Measurements from ENCODE around the gene MKKS. TPM values are rescaled to one million over a fixed set of nuclear protein-coding genes. Genes with fewer than 3 reads are reported as not detected.
"Not testable (repeated sequence)": the region's sequence is repeated elsewhere in the genome, so short reads cannot be mapped to it uniquely, and the experiment has no call there.

The MKKS gene
- total RNA-seq, 1 donor from 2014 or later: 15.7 TPM

DNA sequence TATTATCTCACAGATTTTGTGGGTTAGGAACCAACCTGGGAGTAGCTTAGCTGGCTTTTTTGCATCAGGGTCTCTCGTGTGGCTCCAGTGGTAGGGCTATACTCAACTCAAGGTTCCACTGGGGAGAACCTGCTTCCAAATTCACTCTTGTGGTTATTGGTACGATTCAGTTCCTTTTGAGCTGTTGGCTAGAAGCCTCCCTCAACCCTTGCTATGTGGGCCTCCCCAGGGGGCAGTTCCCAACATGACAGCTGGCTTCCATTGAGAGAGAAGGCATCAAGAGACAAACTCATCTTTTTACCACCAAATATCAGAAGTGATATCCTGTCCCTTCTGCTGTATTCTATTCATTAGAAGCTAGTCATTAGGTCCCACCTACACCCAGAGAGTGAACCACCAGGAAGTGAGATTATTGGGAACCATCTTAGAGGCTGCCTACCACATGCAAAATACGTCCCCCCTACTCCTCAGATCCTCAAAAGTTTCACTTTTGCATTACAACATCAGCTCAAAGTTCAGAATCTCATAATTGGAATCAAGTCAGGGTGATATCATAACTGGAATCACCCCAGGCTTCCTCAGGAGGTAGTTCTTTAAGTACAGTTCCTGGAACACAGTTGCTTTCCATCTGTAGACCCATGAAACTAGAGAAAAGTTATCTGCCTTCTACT, 30.9 kb downstream of the MKKS start:
- TF ChIP-seq, protein P1, sequence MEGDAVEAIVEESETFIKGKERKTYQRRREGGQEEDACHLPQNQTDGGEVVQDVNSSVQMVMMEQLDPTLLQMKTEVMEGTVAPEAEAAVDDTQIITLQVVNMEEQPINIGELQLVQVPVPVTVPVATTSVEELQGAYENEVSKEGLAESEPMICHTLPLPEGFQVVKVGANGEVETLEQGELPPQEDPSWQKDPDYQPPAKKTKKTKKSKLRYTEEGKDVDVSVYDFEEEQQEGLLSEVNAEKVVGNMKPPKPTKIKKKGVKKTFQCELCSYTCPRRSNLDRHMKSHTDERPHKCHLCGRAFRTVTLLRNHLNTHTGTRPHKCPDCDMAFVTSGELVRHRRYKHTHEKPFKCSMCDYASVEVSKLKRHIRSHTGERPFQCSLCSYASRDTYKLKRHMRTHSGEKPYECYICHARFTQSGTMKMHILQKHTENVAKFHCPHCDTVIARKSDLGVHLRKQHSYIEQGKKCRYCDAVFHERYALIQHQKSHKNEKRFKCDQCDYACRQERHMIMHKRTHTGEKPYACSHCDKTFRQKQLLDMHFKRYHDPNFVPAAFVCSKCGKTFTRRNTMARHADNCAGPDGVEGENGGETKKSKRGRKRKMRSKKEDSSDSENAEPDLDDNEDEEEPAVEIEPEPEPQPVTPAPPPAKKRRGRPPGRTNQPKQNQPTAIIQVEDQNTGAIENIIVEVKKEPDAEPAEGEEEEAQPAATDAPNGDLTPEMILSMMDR (IDR thresholded peaks at IDR 0.05): no peak
- no peak for ATAC-seq

DNA sequence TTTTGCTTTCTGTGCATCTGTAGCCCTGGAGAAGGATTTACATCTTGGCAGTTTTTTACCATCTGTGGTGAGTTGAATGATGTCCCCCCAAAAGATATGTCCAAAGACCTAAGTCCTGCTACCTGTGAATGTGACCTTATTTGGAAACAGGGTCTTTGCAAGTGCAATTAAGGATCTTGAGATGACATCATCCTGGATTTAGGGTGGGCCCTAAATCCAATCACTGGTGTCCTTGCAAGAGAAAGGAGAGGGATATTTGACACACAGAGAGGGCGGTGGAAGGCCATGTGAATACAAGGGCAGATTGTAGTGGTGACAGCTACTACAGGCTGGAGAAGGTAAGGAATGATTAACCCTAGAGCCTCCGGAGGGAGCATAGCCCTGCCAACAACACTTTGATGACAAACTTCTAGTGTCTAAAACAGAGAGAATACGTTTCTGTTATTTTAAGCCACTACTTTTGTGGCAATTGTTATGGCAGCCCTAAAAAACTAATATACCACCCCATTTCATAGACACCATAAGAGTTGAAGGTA, 35.1 kb downstream of the MKKS start:
- Histone ChIP-seq H3K9me3 (no peaks in the 10 kb centered on the region), H3K27ac (no peak overlapping the region), H3K4me1 (no peaks in the 10 kb centered on the region), H3K36me3 (no peaks in the 10 kb centered on the region), H3K4me3 (no peak overlapping the region), H3K27me3 (no peaks in the 10 kb centered on the region)
- DNase-seq (no peak), ATAC-seq (no peak)
- TF ChIP-seq, protein P1 (IDR thresholded peaks at IDR 0.05): no peak
- intact Hi-C loops (cut with DNase I): no loop called here

More for the DNA sequence above, 30.9 kb downstream of the MKKS start:
- no peaks in the 10 kb centered on the region for H3K9me3 ChIP-seq
- H3K27me3 ChIP-seq: no peaks in the 10 kb centered on the region
- no peak overlapping the region for H3K4me3 ChIP-seq
- H3K4me1 ChIP-seq: no peaks in the 10 kb centered on the region
- intact Hi-C loops (cut with DNase I): no loop called here
- DNase-seq: no peak
- no peak overlapping the region for H3K27ac ChIP-seq
- H3K36me3 ChIP-seq: peaks cover 17% of the 10 kb centered on the region

DNA sequence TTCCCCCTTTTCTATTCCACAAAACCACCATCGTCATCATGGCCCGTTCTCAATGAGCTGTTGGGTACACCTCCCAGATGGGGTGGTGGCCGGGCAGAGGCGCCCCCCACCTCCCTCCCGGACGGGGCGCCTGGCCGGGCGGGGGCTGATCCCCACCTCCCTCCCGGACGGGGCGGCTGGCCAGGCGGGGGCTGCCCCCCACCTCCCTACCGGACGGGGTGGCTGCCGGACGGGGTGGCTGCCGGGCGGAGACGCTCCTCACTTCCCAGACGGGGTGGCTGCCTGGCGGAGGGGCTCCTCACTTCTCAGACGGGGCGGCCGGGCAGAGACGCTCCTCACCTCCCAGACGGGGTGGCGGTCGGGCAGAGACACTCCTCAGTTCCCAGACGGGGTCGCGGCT, 39.3 kb downstream of the MKKS start:
- intact Hi-C loops (cut with DNase I); H3K4me1 ChIP-seq; ATAC-seq; H3K27me3 ChIP-seq; H3K27ac ChIP-seq; H3K36me3 ChIP-seq; DNase-seq; H3K9me3 ChIP-seq; H3K4me3 ChIP-seq: not testable (repeated sequence)

DNA sequence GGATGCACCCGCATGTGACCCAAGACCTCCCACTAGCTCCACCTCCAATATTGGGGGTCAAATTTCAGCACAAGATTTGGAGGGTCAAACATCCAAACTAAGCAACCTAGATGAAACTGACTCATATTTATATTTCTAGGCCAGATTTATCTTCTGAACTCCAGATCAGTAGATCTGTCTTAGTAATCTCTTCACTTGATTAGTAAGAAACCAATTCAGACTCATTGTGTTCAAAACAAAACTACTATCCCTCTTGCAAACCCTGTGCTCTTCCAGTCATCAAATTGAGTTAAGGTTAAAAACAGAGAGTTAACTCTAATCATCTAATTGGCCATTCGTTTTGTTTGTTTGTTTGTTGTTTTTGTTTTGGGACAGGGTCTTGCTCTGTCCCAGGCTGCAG, 43.3 kb downstream of the MKKS start:
- TF ChIP-seq, protein P1 (IDR thresholded peaks at IDR 0.05): no peak
- no peak overlapping the region for H3K4me3 ChIP-seq
- H3K27ac ChIP-seq: no peak overlapping the region
- no peaks in the 10 kb centered on the region for H3K36me3 ChIP-seq
- no peak for DNase-seq
- no peaks in the 10 kb centered on the region for H3K9me3 ChIP-seq
- intact Hi-C loops (cut with DNase I): no loop called here
- no peaks in the 10 kb centered on the region for H3K27me3 ChIP-seq
- ATAC-seq: no peak
- H3K4me1 ChIP-seq: no peaks in the 10 kb centered on the region

DNA sequence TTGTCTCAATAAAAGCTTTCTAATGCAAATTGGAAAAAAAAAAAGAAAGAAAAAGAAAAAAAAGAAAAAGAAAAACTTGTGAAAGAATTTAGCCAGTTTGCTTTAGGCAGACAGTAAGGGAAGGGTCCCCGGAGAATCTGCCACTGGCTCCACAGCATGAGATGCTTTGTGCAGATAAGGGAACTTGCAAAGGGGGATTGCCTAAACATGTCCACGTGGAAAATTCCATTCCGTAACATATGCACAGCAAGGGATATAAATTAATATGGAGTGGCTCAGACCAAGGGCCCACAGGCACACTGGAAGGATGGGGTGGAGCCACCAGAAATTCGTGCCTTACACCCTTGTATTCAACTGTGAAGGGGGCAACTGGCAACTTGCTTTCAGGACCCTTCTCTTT, 45.4 kb downstream of the MKKS start:
- no peak overlapping the region for H3K27ac ChIP-seq
- intact Hi-C loops (cut with DNase I): no loop called here

DNA sequence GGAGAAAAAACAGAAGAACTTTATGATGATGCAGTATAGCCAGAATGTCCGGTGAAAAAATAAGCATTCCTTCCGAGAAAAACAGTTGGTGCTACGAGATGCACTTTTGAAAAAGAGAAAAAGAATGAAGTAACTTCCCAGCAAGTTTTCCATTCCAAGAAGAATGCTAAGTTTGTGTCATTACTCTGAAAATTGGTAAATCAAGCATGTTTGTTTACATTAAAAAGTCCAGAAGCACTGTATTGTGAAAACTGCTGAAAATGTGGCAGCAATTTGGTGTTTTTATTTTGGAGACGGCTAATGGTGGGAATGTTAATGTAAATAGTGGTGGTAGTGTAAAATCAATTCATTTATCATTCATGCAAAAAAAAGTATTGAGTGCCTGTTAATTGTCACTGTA, 46.3 kb downstream of the MKKS start:
- ATAC-seq: no peak
- Histone ChIP-seq H3K27me3 (no peaks in the 10 kb centered on the region), H3K27ac (no peak overlapping the region), H3K4me1 (no peaks in the 10 kb centered on the region), H3K9me3 (no peaks in the 10 kb centered on the region), H3K36me3 (no peaks in the 10 kb centered on the region), H3K4me3 (no peak overlapping the region)
- DNase-seq: no peak
- intact Hi-C loops (cut with DNase I): no loop called here
- TF ChIP-seq, protein P1 (IDR thresholded peaks at IDR 0.05): no peak

More for the DNA sequence above, 45.4 kb downstream of the MKKS start:
- TF ChIP-seq, protein P1 (IDR thresholded peaks at IDR 0.05): no peak
- Histone ChIP-seq H3K4me3 (no peak overlapping the region), H3K27me3 (no peaks in the 10 kb centered on the region), H3K4me1 (no peaks in the 10 kb centered on the region), H3K36me3 (no peaks in the 10 kb centered on the region), H3K9me3 (no peaks in the 10 kb centered on the region)
- DNase-seq: no peak
- ATAC-seq: no peak

All from upper lobe of right lung (tissue), 1 donor.